Activated CD8-positive, alpha-beta memory T cell treated with anti-CD3 and anti-CD28 coated beads, Interleukin-2, amount 50 U/mL, for 24 hours (primary cell): ENCODE data around the gene PSENEN.
"Not testable (repeated sequence)": the region's sequence is repeated elsewhere in the genome, so short reads cannot be mapped to it uniquely, and the experiment has no call there.

Source experiments
- DNase-seq: peaks from one replicate; pipeline ENCODE4 v3.0.0-alpha.2; 2020; ENCODE audit errors: extremely low read depth

PSENEN gene

DNA sequence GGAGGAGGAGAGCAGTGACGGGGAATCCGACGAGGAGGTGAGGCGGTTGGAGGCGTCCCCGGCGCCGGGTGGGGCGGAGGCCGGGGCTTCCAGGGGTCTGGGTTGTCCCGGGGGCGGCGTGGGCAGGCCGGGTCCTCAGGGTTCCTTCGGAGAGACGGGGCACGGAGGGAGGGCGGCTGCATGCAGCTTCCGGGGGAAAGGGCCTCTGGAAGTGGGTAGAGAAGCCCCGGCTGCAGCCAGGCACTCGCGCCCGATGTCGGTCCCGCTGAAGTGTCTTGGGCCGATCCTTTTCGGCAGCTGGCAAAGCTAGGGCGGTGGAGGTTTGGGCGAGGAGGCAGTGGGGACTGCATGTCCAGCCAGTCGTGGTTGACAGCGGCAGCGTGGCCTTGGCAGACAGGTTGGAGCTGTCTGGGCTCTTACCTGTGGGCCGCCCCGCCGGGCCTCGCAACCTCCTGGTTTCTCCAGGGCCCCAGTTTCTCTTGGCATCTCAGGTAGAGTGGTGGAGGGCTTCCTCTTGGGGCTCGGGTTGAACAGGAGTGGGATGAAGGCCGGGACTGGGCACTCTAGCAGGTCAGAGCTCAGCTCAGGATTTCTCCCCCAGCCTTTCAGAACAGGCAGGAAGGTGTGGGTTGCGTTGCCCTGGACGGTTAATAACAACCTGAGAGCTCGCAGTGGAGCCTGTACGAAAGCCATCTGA, 27.0 kb upstream of the PSENEN start:
- DNase-seq = no peak

DNA sequence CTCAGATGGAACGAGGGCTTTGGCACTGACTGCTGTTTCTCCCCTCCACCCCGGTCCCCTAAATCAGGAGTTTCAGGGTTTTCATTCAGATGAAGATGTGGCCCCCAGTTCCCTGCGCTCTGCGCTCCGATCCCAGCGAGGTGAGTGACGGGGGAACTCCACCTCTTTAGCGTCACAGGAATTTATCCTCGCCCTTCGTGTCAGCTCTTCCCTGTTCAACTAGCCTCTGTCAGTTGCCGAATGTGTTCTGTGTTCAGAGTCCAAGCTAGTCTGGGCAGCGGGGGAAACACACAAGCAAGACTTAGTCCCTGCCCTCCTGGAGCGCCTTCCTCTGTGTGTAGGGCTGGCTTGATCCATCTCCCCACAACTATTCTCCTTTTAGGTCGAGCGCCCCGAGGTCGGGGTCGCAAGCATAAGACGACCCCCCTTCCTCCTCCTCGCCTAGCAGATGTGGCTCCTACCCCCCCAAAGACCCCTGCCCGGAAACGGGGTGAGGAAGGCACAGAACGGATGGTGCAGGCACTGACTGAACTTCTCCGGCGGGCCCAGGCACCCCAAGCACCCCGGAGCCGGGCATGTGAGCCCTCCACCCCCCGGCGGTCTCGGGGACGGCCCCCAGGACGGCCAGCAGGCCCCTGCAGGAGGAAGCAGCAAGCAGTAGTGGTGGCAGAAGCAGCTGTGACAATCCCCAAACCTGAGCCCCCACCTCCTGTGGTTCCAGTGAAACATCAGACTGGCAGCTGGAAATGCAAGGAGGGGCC, 25.9 kb upstream of the PSENEN start:
- no peak for DNase-seq

DNA sequence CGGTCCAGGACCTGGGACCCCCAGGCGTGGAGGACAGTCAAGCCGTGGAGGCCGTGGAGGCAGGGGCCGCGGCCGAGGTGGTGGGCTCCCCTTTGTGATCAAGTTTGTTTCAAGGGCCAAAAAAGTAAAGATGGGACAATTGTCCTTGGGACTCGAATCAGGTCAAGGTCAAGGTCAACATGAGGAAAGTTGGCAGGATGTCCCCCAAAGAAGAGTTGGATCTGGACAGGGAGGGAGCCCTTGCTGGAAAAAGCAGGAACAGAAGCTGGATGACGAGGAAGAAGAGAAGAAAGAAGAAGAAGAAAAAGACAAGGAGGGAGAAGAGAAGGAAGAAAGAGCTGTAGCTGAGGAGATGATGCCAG, 25.3 kb upstream of the PSENEN start:
- no peak for DNase-seq

DNA sequence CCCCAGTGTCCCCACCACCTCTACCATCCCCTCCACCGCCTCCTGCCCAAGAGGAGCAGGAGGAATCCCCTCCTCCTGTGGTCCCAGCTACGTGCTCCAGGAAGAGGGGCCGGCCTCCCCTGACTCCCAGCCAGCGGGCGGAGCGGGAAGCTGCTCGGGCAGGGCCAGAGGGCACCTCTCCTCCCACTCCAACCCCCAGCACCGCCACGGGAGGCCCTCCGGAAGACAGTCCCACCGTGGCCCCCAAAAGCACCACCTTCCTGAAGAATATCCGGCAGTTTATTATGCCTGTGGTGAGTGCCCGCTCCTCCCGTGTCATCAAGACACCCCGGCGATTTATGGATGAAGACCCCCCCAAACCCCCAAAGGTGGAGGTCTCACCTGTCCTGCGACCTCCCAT, 24.8 kb upstream of the PSENEN start:
- no peak for DNase-seq

DNA sequence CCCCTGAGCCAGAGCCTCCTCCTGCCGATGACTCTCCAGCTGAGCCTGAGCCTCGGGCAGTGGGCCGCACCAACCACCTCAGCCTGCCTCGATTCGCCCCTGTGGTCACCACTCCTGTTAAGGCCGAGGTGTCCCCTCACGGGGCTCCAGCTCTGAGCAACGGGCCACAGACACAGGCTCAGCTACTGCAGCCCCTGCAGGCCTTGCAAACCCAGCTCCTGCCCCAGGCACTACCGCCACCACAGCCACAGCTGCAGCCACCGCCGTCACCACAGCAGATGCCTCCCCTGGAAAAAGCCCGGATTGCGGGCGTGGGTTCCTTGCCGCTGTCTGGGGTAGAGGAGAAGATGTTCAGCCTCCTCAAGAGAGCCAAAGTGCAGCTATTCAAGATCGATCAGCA, 24.1 kb upstream of the PSENEN start:
- no peak for DNase-seq

DNA sequence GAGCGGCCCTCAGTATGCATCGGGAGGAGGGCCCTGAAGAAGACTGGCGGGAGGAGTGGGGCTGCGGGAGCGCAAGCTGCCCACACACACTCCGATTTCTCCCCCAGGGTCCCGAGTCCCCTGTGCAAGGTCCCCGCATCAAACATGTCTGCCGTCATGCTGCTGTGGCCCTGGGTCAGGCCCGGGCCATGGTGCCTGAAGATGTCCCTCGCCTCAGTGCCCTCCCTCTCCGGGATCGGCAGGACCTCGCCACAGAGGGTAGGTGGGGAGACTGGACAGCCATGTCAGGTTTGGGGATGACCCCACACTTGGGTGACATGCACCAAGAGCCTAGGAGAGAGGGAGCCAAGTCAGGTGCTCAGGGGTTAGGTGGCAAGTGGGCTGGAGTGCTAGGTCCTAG, 23.0 kb upstream of the PSENEN start:
- no peak for DNase-seq

DNA sequence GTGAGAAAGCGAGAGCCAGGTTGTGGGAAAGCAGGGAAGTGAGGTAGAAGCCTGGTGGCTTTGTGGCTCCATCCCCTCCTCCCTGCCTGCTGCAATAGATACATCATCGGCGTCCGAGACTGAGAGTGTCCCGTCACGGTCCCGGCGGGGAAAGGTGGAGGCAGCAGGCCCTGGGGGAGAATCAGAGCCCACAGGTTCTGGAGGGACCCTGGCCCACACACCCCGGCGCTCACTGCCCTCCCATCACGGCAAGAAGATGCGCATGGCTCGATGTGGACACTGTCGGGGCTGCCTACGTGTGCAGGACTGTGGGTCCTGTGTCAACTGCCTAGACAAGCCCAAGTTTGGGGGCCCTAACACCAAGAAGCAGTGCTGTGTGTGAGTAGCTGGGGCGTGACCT, 22.6 kb upstream of the PSENEN start:
- no peak for DNase-seq

DNA sequence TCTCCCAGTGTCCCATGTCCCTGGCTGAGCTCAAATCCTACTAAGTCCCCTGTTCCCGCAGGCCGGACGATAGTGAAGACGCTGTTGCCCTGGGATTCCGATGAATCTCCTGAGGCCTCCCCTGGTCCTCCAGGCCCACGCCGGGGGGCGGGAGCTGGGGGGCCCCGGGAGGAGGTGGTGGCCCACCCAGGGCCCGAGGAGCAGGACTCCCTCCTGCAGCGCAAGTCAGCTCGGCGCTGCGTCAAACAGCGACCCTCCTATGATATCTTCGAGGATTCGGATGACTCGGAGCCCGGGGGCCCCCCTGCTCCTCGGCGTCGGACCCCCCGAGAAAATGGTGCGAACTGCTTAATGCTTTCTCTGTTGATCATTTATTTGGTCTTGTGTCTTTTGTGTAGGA, 21.8 kb upstream of the PSENEN start:
- no peak for DNase-seq

DNA sequence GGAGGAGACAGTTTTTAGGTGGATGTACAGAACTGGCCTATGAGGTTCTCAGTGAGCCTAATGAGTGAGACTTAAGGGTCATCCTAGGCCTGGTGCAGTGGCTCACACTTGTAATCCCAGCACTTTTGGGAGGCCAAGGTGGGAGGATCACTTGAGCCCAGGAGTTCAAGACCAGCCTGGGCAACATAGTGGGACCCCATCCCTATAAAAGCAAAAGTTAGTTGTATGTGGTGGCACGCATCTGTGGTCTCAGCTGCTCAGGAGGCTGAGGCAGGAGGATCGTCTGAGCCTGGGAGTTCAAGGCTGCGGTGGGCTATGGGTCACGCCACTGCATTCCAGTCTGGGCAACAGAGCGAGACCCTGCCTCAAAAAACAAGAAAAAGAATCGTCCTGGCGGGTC, 21.3 kb upstream of the PSENEN start:
- DNase-seq = not testable (repeated sequence)

DNA sequence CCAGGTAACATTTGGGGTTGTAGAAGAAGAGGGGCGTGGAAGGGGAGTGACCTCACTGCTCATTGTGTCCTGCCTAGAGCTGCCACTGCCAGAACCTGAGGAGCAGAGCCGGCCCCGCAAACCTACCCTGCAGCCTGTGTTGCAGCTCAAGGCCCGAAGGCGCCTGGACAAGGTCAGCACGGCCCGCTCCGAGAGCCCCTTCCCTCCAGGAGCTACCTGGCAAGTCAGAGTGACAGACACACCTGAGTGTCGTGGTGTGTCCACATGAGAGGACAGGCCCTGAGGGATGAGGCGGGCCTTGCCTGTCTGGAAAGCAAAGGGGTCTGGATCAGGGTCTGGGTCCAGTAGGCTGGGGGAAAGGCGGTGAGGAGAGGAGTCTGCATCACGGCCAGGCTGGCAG, 20.9 kb upstream of the PSENEN start:
- DNase-seq = no peak

DNA sequence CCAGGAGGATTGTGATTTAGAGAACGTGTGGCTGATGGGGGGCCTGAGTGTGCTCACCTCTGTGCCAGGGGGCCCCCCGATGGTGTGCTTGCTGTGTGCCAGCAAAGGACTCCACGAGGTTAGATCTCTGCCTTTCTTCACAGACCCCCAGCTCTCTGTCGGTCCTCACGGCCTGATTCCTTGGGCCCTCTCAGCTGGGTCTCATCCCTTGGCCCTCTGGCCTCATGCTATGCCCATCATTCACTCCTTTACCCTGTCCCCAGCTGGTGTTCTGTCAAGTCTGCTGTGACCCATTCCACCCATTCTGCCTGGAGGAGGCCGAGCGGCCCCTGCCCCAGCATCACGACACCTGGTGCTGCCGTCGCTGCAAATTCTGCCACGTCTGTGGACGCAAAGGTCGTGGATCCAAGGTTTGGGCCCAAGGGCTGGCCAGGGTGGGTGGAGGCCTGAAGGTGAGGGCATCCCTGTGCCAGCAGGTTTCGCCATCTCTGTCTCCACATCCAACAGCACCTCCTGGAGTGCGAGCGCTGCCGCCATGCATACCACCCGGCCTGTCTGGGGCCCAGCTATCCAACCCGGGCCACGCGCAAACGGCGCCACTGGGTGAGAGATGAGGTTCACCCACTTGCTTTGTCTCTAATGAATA, 20.1 kb upstream of the PSENEN start:
- DNase-seq = no peak

DNA sequence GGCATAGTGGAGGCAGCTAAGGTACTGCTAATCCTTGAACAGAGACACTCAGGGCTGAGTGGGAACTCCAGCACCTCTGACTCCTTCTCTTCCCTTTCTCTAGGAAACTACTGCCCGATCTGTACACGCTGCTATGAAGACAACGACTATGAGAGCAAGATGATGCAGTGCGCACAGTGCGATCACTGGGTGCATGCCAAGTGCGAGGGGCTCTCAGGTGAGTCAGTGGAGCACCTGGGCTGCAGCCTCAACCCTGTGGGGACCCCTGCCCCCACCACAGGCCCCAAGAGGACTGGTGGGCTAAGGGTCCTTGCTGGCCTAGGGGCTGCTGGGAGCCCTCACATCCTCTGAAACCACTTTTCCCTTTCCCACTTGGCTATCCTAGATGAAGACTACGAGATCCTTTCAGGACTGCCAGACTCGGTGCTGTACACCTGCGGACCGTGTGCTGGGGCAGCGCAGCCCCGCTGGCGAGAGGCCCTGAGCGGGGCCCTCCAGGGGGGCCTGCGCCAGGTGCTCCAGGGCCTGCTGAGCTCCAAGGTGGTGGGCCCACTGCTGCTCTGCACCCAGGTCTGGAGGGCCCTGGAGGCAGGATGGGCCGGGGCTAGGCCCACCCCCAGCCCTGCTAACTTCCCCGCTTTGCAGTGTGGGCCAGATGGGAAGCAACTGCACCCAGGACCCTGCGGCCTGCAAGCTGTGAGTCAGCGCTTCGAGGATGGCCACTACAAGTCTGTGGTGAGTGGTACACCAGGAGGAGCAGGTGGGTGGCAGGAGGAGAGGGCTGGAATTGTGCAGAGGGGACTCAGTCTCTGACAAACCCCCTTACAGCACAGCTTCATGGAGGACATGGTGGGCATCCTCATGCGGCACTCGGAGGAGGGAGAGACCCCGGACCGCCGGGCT, 18.1 kb upstream of the PSENEN start:
- no peak for DNase-seq

DNA sequence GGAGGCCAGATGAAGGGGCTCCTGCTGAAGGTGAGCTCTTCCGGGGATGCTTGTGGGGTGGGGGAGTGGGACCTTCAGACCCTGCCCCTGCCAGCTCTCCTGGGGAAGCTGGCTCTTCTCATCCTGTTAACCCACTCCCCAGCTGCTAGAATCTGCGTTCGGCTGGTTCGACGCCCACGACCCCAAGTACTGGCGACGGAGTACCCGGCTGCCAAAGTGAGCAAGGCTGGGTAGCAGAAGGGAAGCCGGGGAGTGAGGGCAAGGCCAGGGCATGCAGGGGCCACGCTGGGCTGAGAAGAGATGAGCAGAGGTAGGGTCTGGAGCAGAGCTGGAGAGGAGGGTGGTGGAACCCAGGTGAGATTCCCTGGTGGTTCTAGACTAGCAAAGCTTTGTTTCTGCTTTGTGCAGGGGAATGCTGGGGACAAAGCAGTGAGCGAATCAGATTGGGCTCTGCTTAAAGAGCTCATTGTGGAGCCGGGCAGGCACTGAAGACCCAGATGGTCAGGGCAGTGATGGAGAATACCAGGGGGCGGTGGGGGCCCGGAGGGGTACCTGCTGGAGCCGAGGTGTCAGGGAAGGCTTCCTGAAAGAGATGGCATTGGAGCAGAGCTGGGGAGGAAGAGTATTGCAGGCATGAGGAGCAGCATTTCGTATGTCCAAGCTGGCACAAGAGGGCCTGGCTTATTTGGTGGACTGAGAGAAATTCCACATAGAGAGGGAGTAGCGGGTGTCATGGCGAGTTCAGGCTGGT, 17.3 kb upstream of the PSENEN start:
- DNase-seq = no peak

DNA sequence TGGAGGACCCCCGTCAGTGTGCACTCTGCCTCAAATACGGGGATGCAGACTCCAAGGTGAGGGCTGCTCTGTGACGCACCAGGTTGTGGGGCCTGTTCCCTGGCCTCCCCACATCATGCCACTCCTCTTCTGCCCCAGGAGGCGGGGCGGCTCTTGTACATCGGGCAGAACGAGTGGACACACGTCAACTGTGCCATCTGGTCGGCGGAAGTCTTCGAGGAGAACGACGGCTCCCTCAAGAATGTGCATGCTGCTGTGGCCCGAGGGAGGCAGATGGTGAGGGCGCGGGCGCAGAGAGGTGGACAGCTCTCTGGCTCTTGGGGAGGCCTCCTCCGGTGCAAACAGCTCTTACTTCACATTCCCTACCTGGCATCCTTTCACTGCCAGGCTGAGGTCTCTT, 16.4 kb upstream of the PSENEN start:
- DNase-seq = no peak

DNA sequence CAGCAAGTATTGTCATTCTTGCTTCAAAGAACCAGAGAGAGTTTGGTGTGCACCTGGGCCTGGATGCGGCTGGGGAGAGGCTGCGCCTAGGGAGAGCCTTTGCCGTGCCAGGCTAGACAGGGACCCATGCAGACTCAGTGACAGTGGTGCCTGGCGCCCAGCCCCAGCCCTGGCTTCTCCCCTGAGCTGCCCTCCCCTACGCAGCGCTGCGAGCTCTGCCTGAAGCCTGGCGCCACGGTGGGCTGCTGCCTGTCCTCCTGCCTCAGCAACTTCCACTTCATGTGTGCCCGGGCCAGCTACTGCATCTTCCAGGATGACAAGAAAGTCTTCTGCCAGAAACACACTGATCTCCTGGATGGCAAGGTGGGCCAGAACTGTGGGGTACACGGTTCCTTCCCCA, 15.7 kb upstream of the PSENEN start:
- DNase-seq = no peak

DNA sequence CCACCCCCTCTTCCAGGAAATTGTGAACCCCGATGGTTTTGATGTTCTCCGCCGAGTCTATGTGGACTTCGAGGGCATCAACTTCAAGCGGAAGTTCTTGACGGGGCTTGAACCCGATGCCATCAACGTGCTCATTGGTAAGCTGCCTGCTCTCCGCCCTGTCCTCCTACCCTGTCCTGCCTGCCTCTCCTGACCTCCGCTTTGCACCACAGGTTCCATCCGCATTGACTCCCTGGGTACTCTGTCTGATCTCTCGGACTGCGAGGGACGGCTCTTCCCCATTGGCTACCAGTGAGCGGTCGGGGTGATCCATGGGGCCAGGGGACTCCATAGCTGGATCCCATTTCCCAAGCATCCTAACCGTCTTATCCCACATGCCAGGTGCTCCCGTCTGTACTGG, 15.1 kb upstream of the PSENEN start:
- DNase-seq = no peak

DNA sequence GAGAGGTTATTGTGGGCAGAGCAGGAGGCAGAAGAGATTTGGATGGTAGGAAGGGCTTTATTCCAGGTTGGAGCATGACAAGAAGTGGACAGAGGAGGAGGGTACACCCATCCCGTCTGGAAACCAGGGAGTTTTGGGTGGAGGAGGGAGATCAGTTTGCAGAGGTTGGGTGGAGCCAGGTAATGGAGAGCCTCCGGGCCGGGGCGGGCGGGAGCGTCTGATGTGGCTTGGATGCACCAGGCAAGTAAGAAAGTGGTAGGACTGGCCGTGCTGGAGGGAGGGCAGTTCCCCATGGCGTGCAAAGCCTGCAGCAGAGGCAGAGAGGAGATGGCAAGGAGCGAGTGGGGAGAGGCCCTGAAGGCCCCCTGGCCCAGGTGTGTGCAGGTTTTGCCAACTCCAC, 14.1 kb upstream of the PSENEN start:
- no peak for DNase-seq

DNA sequence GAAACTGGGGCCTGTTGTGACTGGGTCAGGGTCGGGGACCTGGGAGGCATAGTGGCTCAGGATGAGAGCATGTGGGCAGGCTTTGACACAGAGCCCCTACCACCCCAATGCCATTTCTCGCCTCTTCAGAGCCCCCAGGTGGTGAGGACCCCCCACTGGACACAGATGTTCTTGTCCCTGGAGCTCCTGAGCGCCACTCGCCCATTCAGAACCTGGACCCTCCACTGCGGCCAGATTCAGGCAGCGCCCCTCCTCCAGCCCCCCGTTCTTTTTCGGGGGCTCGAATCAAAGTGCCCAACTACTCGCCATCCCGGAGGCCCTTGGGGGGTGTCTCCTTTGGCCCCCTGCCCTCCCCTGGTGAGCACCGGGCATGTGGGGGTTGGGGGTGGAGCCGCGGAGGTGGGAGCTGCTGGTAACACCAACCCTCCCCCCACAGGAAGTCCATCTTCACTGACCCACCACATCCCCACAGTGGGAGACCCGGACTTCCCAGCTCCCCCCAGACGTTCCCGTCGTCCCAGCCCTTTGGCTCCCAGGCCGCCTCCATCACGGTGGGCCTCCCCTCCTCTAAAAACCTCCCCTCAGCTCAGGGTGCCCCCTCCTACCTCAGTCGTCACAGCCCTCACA, 13.6 kb upstream of the PSENEN start:
- DNase-seq = no peak

DNA sequence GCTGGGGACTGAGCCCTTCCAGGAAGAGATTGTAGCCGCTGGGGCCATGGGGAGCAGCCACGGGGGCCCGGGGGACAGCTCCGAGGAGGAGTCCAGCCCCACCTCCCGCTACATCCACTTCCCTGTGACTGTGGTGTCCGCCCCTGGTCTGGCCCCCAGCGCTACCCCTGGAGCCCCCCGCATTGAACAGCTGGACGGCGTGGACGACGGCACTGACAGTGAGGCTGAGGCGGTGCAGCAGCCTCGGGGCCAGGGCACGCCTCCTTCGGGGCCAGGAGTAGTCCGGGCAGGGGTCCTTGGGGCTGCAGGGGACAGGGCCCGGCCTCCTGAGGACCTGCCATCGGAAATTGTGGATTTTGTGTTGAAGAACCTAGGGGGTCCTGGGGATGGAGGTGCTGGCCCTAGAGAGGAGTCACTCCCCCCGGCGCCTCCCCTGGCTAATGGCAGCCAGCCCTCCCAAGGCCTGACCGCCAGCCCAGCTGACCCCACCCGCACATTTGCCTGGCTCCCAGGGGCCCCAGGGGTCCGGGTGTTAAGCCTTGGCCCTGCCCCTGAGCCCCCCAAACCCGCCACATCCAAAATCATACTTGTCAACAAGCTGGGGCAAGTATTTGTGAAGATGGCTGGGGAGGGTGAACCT, 12.8 kb upstream of the PSENEN start:
- DNase-seq = no peak
